WTC11 (cell line): ENCODE data around the gene ARTN. TPM values are rescaled to one million over a fixed set of nuclear protein-coding genes. Genes with fewer than 3 reads are reported as not detected.

Experiments used
- ATAC-seq: fragments of 200-7000 bp; cut with Tn5 transposase; 2 replicates; pipeline ENCODE4 v1.10.0; 2021; ENCODE audit warnings: mild to moderate bottlenecking, moderate library complexity
- CTCF ChIA-PET: fragments of 300-600 bp; sonication (Branson Sonifier 250); formaldehyde crosslinking; loops from one replicate; lab custom pipeline; 2021; ENCODE audit warnings: antibody characterized with exemption; lab: Charles Lee
- POLR2A ChIA-PET: fragments of 350-600 bp; sonication (Branson Sonifier 250); formaldehyde crosslinking; loops from one replicate; lab custom pipeline; 2021; ENCODE audit warnings: antibody characterized with exemption; lab: Charles Lee
- DNase-seq: peaks from one replicate; pipeline ENCODE4 v3.0.0; 2021; ENCODE audit warnings: low spot score
- H3K27ac Mint-ChIP-seq: 2 replicates; pipeline ENCODE4 v1.8.0; 2021; ENCODE audit warnings: mixed read lengths
- H3K27me3 Mint-ChIP-seq: 2 replicates; pipeline ENCODE4 v1.8.0; 2021; ENCODE audit warnings: low read depth, mild to moderate bottlenecking, moderate library complexity, mixed read lengths
- H3K36me3 Mint-ChIP-seq: 2 replicates; pipeline ENCODE4 v1.8.0; 2021; ENCODE audit warnings: mixed read lengths
- H3K4me1 Mint-ChIP-seq: 2 replicates; pipeline ENCODE4 v1.8.0; 2022; ENCODE audit warnings: mixed read lengths
- H3K4me3 Mint-ChIP-seq: 2 replicates; pipeline ENCODE4 v1.8.0; 2021; ENCODE audit warnings: mild to moderate bottlenecking, moderate library complexity, mixed read lengths
- H3K9me3 Mint-ChIP-seq: 2 replicates; pipeline ENCODE4 v1.8.0; 2021; ENCODE audit warnings: mixed read lengths
- ARID4B ChIP-seq: sonication (generic); formaldehyde crosslinking; IDR thresholded peaks from 2 replicates; pipeline ENCODE4 v1.8.0; 2023; ENCODE audit warnings: missing genetic modification reagents, mild to moderate bottlenecking, borderline replicate concordance
- ATF3 ChIP-seq: sonication (generic); formaldehyde crosslinking; conservative IDR thresholded peaks from 2 replicates; pipeline ENCODE4 v1.8.1; 2022; ENCODE audit warnings: mild to moderate bottlenecking, missing genetic modification reagents
- CREB1 ChIP-seq: sonication (generic); formaldehyde crosslinking; IDR thresholded peaks from 2 replicates; pipeline ENCODE4 v1.8.0; 2023; ENCODE audit warnings: mild to moderate bottlenecking, missing genetic modification reagents
- CTCF ChIP-seq: fragments of 200-600 bp; IDR thresholded peaks from 2 replicates; pipeline ENCODE4 v1.8.0; 2022; ENCODE audit warnings: antibody characterized with exemption
- E2F4 ChIP-seq: sonication (generic); formaldehyde crosslinking; IDR thresholded peaks from 2 replicates; pipeline ENCODE4 v1.8.1; 2022; ENCODE audit warnings: low read depth, mild to moderate bottlenecking, moderate library complexity, missing genetic modification reagents, borderline replicate concordance
- ELF4 ChIP-seq: sonication (generic); formaldehyde crosslinking; IDR thresholded peaks from 2 replicates; pipeline ENCODE4 v1.8.1; 2022; ENCODE audit warnings: low read depth, mild to moderate bottlenecking, moderate library complexity, missing genetic modification reagents
- GABPB1 ChIP-seq: sonication (generic); formaldehyde crosslinking; IDR thresholded peaks from 2 replicates; pipeline ENCODE4 v1.8.1; 2023; ENCODE audit warnings: mild to moderate bottlenecking, missing genetic modification reagents
- GRHL2 ChIP-seq: fragments of 250-450 bp; sonication (Bioruptor Pico); IDR thresholded peaks from 2 replicates; pipeline ENCODE4 v1.8.0; 2022; ENCODE audit warnings: mild to moderate bottlenecking, moderate library complexity; ENCODE audit not compliant: insufficient replicate concordance, severe bottlenecking
- IRF2 ChIP-seq: sonication (generic); formaldehyde crosslinking; IDR thresholded peaks from 2 replicates; pipeline ENCODE4 v1.8.0; 2022; ENCODE audit warnings: low read depth, missing genetic modification reagents, borderline replicate concordance
- NR3C1 ChIP-seq: sonication (generic); formaldehyde crosslinking; conservative IDR thresholded peaks from 2 replicates; pipeline ENCODE4 v1.8.1; 2023; ENCODE audit warnings: low read depth, mild to moderate bottlenecking, missing genetic modification reagents
- SP1 ChIP-seq: sonication (generic); formaldehyde crosslinking; conservative IDR thresholded peaks from 2 replicates; pipeline ENCODE4 v1.8.1; 2022; ENCODE audit warnings: missing genetic modification reagents
- TEAD1 ChIP-seq: sonication (generic); formaldehyde crosslinking; IDR thresholded peaks from 2 replicates; pipeline ENCODE4 v1.8.0; 2022; ENCODE audit warnings: mild to moderate bottlenecking, missing genetic modification reagents
- total RNA-seq: library from RNA; stranded (reverse); gene quantifications from 3 replicates; pipeline ENCODE4 v1.2.3, GENCODE V29; 2021
- TF ChIP-seq, protein P1 (sequence below): sonication (generic); formaldehyde crosslinking; IDR thresholded peaks from 2 replicates; pipeline ENCODE4 v1.8.1; 2023; ENCODE audit warnings: mild to moderate bottlenecking, moderate library complexity, missing genetic modification reagents
- TF ChIP-seq, protein P2 (sequence below): sonication (generic); formaldehyde crosslinking; IDR thresholded peaks from 2 replicates; pipeline ENCODE4 v1.8.0; 2022; ENCODE audit warnings: mild to moderate bottlenecking, missing genetic modification reagents
- TF ChIP-seq, protein P3 (sequence below): fragments of 250-450 bp; sonication (Bioruptor Pico); conservative IDR thresholded peaks from 2 replicates; pipeline ENCODE4 v1.9.0; 2021; ENCODE audit warnings: mild to moderate bottlenecking

Gene ARTN
- total RNA-seq, 1 experiment from 2014 or later = 28.5 TPM

GRCh38 chr1:43936431-43937151 is 3.0 kb downstream of the ARTN start:
- Mint-ChIP-seq H3K36me3 (no peaks in the 10 kb centered on the region), H3K27ac (no peak overlapping the region)
- peak; percentile 8 for ATAC-seq
- TF ChIP-seq ARID4B (CRISPR knock-in tag) (0 out of 2 replicates have a peak, but pooled peaks have one; percentile 62), GRHL2 (CRISPR knock-in tag) (no peak), CTCF (0 out of 2 replicates have a peak, but pooled peaks have one; percentile 25), SP1 (CRISPR knock-in tag) (no peak; the same call in 1 of the 2 replicates)
- TF ChIP-seq, protein P1, sequence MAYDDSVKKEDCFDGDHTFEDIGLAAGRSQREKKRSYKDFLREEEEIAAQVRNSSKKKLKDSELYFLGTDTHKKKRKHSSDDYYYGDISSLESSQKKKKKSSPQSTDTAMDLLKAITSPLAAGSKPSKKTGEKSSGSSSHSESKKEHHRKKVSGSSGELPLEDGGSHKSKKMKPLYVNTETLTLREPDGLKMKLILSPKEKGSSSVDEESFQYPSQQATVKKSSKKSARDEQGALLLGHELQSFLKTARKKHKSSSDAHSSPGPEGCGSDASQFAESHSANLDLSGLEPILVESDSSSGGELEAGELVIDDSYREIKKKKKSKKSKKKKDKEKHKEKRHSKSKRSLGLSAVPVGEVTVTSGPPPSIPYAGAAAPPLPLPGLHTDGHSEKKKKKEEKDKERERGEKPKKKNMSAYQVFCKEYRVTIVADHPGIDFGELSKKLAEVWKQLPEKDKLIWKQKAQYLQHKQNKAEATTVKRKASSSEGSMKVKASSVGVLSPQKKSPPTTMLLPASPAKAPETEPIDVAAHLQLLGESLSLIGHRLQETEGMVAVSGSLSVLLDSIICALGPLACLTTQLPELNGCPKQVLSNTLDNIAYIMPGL (CRISPR knock-in tag) = peak; percentile 30
- TF ChIP-seq, protein P2, sequence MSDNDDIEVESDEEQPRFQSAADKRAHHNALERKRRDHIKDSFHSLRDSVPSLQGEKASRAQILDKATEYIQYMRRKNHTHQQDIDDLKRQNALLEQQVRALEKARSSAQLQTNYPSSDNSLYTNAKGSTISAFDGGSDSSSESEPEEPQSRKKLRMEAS (CRISPR knock-in tag) = 0 out of 2 replicates have a peak, but pooled peaks have one; percentile 39
- TF ChIP-seq, all 79 proteins: peak for 4
- H3K9me3 Mint-ChIP-seq = no peaks in the 10 kb centered on the region
- POLR2A ChIA-PET = interaction anchor here (0.9 to 3.9 kb wide), 3 partner anchors 24 to 286 kb away, joined by 3 to 62 read pairs (median 4); partner anchors contain the start of gene KDM4A
- peak overlapping the region; percentile 78 for H3K4me3 Mint-ChIP-seq
- H3K4me1 Mint-ChIP-seq = peaks cover 58% of the 10 kb centered on the region
- peak; percentile 66 for DNase-seq
- peaks cover 8% of the 10 kb centered on the region for H3K27me3 Mint-ChIP-seq
- CTCF ChIA-PET = interaction anchor here (0.9 to 11.9 kb wide), 16 partner anchors 10 to 371 kb away, joined by 3 to 992 read pairs (median 22); partner anchors contain the start of genes ATP6V0B, DPH2, IPO13 and ST3GAL3

DNA sequence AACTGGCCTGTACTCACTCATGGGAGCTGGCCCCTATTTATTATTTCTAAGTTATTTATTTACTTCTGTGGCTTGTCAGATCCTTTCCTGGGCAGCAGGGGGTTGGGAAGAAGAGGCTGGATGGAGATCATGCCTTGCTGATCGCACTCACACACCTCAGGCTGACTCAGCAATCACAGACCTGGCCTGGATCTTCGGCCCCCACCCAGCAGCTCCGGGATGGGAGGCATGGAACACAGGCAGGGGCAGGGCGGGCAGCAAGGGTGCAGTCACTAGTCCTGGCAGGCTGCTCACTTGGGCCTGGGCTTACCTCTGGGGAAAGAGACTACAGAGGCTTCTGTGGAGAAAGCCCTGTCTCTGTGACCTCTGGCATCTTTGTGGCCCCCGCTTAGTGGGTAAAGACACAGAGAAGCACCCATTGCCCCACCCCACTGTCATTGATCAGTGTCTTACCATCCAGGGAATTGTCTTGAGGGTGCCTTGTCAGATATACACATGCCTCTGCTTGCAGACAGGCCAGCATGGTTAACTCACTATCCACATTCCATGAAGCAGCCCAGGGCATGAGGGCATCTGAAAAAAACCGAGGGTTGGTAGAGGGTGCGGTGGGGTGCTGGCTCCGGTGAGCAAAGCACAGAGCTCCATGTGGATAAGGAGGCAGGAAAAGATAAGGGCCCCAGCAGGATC is 3.7 kb downstream of the ARTN start:
- H3K4me3 Mint-ChIP-seq = peak overlapping the region; percentile 78
- no peaks in the 10 kb centered on the region for H3K9me3 Mint-ChIP-seq
- CTCF ChIA-PET = interaction anchor here (0.9 to 11.9 kb wide), 10 partner anchors 10 to 232 kb away, joined by 3 to 992 read pairs (median 8); partner anchors contain the start of genes ATP6V0B, IPO13 and ST3GAL3

More for the DNA sequence above, 3.7 kb downstream of the ARTN start:
- H3K27me3 Mint-ChIP-seq = peaks cover 8% of the 10 kb centered on the region
- no peak for ATAC-seq
- H3K27ac Mint-ChIP-seq = no peak overlapping the region
- POLR2A ChIA-PET = interaction anchor here (0.9 to 1.5 kb wide), 2 partner anchors 25 to 287 kb away, joined by 3 to 4 read pairs; partner anchors contain the start of gene KDM4A
- TF ChIP-seq TEAD1 (CRISPR knock-in tag) (no peak), E2F4 (no peak), IRF2 (no peak), GABPB1 (CRISPR knock-in tag) (no peak), ATF3 (CRISPR knock-in tag) (no peak), NR3C1 (CRISPR knock-in tag) (no peak), ELF4 (no peak), GRHL2 (CRISPR knock-in tag) (no peak), CREB1 (CRISPR knock-in tag) (no peak)
- TF ChIP-seq, protein P1 (CRISPR knock-in tag) = no peak; the same call in 1 of the 2 replicates
- TF ChIP-seq, protein P3, sequence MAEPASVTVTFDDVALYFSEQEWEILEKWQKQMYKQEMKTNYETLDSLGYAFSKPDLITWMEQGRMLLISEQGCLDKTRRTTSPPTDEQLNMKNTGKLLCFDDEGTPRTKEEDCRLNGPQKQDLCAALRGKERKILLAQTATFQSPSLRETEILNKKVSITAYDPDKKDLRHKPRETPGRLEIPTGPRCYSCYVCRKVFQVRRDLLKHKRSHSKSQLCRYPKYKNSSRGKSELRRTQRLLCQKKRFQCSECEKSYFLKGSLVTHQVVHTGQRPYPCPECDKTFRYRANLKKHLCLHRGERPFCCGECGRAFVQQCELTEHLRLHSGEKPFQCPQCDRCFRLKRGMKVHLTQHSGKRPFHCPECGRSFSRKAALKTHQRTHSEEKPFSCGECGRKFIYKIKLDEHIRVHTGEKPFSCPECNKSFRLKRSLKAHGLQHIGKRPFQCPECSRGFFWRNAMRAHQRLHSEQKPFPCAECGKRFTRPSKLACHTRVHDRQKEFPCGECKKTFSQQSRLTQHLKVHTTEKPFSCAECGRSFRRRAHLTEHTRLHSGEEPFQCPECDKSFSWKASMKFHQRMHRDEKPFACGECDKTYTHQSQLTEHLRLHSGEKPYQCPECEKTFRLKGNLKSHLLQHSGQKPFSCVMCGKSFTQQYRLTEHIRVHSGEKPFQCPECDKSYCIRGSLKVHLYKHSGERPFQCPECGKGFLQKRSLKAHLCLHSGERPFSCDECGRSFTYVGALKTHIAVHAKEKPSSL (CRISPR knock-in tag) = no peak
- H3K36me3 Mint-ChIP-seq = no peaks in the 10 kb centered on the region
- DNase-seq = no peak
- peaks cover 57% of the 10 kb centered on the region for H3K4me1 Mint-ChIP-seq
